ENCODE results near the gene ODAD4. TPM values are rescaled to one million over a fixed set of nuclear protein-coding genes. Genes with fewer than 3 reads are reported as not detected.

ODAD4 gene
- total RNA-seq, 1 donor from 2014 or later: 1.0 TPM

GRCh38 chr17:41913798-41914197 is 16.6 kb upstream of the ODAD4 start:
- ATAC-seq (no peak), DNase-seq (no peak)
- H3K27me3 ChIP-seq: no peaks in the 10 kb centered on the region
- no peak overlapping the region for H3K27ac ChIP-seq
- H3K36me3 ChIP-seq: peaks cover 50% of the 10 kb centered on the region
- intact Hi-C loops (cut with DNase I): no loop called here
- peaks cover 10% of the 10 kb centered on the region for H3K4me1 ChIP-seq
- H3K9me3 ChIP-seq: no peaks in the 10 kb centered on the region
- TF ChIP-seq CTCF (IDR thresholded peaks at IDR 0.05): no peak
- no peak overlapping the region for H3K4me3 ChIP-seq

- Histone ChIP-seq H3K27ac (no peak overlapping the region), H3K4me3 (no peak overlapping the region), H3K36me3 (peaks cover 44% of the 10 kb centered on the region), H3K4me1 (peaks cover 12% of the 10 kb centered on the region), H3K27me3 (no peaks in the 10 kb centered on the region), H3K9me3 (no peaks in the 10 kb centered on the region)
- no peak for ATAC-seq
- TF ChIP-seq CTCF (IDR thresholded peaks at IDR 0.05): no peak
- intact Hi-C loops (cut with DNase I): no loop called here
- no peak for DNase-seq
Observed at GRCh38 chr17:41914358-41914766, 16.1 kb upstream of the ODAD4 start.

GRCh38 chr17:41915020-41915419 is 15.4 kb upstream of the ODAD4 start:
- Histone ChIP-seq H3K27ac (no peak overlapping the region), H3K36me3 (peaks cover 37% of the 10 kb centered on the region), H3K4me3 (no peak overlapping the region), H3K4me1 (peaks cover 18% of the 10 kb centered on the region), H3K9me3 (no peaks in the 10 kb centered on the region), H3K27me3 (no peaks in the 10 kb centered on the region)
- ATAC-seq (no peak), DNase-seq (no peak)
- intact Hi-C loops (cut with DNase I): no loop called here
- no peak for TF ChIP-seq CTCF (IDR thresholded peaks at IDR 0.05)

- TF ChIP-seq CTCF (IDR thresholded peaks at IDR 0.05): no peak
- Histone ChIP-seq H3K4me1 (peaks cover 19% of the 10 kb centered on the region), H3K4me3 (no peak overlapping the region), H3K27me3 (no peaks in the 10 kb centered on the region), H3K27ac (no peak overlapping the region), H3K36me3 (peaks cover 32% of the 10 kb centered on the region), H3K9me3 (no peaks in the 10 kb centered on the region)
- DNase-seq (no peak), ATAC-seq (no peak)
- intact Hi-C loops (cut with DNase I): no loop called here
Observed at GRCh38 chr17:41915566-41915965, 14.9 kb upstream of the ODAD4 start.

GRCh38 chr17:41917192-41917591 is 13.2 kb upstream of the ODAD4 start:
- Histone ChIP-seq H3K9me3 (no peaks in the 10 kb centered on the region), H3K36me3 (peaks cover 16% of the 10 kb centered on the region), H3K27ac (no peak overlapping the region), H3K4me3 (peak overlapping the region; percentile 99), H3K4me1 (peaks cover 19% of the 10 kb centered on the region), H3K27me3 (no peaks in the 10 kb centered on the region)
- TF ChIP-seq CTCF (IDR thresholded peaks at IDR 0.05): no peak
- intact Hi-C loops (cut with DNase I): no loop called here
- ATAC-seq (no peak), DNase-seq (no peak)

- no peak for TF ChIP-seq CTCF (IDR thresholded peaks at IDR 0.05)
- intact Hi-C loops (cut with DNase I): no loop called here
- peak overlapping the region; percentile 99 for H3K4me3 ChIP-seq
- H3K36me3 ChIP-seq: peaks cover 10% of the 10 kb centered on the region
- H3K27ac ChIP-seq: peak overlapping the region; percentile 88
- H3K4me1 ChIP-seq: peaks cover 19% of the 10 kb centered on the region
- DNase-seq (peak; percentile 82), ATAC-seq (peak; percentile 2)
- no peaks in the 10 kb centered on the region for H3K9me3 ChIP-seq
- H3K27me3 ChIP-seq: no peaks in the 10 kb centered on the region
Observed at GRCh38 chr17:41917679-41918313, 12.6 kb upstream of the ODAD4 start.
